Cardiac fibroblast (primary cell): ENCODE data around the gene SELENOP.

Source experiments
- DNase-seq, 2 donors: peaks; one replicate each; pipeline versions ENCODE4 v3.0.0 to v3.0.0-alpha.2; 2010; ENCODE audit warnings: low read depth in 2 of 2
- H3K4me3 ChIP-seq, 2 donors: replicated peaks in 1 of 2; 1 replicate in 1 of 2; 2 replicates in 1 of 2; pipeline ENCODE4 v1.5.1; 2011; ENCODE audit warnings: low read depth in 2 of 2, low read length in 2 of 2, mild to moderate bottlenecking in 2 of 2, moderate library complexity in 1 of 2
- TF ChIP-seq, protein P1 (sequence below): IDR thresholded peaks from one replicate; pipeline ENCODE4 v1.5.1; 2011; ENCODE audit warnings: low read depth, mild to moderate bottlenecking, low read length, inconsistent platforms

The SELENOP gene

DNA sequence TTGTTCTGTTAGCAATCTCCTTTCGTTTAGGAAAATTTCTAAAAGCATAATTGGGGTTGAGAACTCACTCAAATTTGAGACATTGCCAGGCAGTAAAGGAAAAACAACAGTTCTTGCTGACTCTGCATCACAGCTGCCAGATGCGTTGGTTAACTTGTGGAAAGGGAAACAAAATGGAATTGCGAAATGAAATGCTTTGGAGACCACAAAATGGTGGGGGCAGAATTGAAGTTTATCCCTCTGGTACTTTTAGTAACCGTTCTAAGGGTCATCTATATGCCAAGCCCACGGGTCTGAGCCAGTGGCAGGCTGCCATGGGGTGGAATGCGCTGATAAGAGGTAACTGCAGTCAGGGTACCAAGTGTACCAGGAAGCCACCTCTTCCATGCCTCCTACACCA lies 28.6 kb upstream of the SELENOP start:
- no peak overlapping the region for H3K4me3 ChIP-seq
- DNase-seq = peak; percentile 86 to 97
- TF ChIP-seq, protein P1, sequence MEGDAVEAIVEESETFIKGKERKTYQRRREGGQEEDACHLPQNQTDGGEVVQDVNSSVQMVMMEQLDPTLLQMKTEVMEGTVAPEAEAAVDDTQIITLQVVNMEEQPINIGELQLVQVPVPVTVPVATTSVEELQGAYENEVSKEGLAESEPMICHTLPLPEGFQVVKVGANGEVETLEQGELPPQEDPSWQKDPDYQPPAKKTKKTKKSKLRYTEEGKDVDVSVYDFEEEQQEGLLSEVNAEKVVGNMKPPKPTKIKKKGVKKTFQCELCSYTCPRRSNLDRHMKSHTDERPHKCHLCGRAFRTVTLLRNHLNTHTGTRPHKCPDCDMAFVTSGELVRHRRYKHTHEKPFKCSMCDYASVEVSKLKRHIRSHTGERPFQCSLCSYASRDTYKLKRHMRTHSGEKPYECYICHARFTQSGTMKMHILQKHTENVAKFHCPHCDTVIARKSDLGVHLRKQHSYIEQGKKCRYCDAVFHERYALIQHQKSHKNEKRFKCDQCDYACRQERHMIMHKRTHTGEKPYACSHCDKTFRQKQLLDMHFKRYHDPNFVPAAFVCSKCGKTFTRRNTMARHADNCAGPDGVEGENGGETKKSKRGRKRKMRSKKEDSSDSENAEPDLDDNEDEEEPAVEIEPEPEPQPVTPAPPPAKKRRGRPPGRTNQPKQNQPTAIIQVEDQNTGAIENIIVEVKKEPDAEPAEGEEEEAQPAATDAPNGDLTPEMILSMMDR = no peak

DNA sequence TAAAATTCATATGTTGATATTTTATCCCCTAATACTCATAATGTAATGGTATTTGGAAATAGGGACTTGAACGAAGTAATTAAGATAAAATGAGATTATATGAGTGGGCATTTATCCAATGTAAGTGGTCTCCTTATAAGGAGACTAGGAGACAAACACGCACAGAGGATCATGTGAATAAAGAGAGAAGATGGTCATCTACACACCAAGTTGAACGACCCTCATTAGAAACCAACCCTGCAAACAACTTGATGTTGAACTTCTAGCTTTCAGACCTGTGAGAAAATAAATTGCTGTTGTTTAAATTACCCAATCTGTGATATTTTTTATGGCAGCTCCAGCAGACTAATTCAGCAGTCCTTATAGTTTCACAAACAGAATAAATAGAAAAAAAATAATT lies 27.5 kb upstream of the SELENOP start:
- no peak for DNase-seq

DNA sequence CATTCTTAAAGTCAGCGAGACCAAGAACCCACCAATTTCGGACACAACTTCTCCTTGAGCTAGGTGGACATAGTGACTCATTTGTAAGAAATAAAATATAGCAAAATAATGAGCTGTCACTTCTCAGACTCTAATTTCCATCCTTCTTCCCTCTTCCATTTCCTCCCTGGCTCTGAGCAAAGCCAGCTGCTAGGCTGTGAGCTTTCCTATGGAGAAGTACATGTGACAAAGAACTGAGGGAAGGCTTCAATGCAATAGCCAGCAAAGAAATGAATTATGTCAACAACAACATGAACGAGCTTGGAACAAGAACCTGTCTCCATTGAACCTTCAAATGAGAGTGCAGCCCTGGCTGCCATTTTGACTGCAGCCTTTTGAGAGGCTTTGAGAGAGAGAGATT lies 25.9 kb upstream of the SELENOP start:
- TF ChIP-seq, protein P1 = no peak
- H3K4me3 ChIP-seq = no peak overlapping the region
- no peak for DNase-seq

More for the DNA sequence above, 27.5 kb upstream of the SELENOP start:
- TF ChIP-seq, protein P1 = no peak
- H3K4me3 ChIP-seq = no peak overlapping the region

DNA sequence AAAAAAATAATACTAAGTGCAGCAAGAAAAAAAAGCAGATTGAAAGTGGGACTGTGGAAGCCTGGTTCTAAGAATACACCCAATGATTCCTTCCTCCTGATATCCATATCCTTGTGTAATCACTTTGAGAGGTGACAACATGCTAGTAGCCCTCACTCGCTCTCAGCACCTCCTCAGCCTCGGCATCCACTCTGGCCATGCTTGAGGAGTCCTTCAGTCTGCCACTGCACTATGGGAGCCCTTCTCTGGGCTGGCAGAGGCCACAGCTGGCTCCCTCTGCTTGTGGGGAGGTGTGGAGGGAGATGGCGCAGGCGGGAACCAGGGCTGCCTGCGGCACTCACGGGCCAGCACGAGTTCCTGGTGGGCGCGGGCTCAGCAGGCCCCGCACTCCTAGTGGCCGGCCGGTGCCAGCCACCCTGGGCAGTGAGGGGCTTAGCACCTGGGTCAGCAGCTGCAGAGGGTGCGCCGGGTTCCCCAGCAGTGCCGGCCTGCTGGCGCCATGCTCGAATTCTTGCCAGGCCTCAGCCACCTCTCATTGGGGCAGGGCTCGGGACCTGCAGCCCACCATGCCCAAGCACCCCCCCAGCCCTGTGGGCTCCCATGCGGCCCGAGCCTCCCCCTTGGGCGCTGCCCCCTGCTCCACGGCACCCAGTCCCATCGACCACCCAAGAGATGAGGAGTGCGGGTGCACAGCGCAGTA lies 24.5 kb upstream of the SELENOP start:
- TF ChIP-seq, protein P1 = no peak
- H3K4me3 ChIP-seq = no peak overlapping the region
- no peak for DNase-seq

DNA sequence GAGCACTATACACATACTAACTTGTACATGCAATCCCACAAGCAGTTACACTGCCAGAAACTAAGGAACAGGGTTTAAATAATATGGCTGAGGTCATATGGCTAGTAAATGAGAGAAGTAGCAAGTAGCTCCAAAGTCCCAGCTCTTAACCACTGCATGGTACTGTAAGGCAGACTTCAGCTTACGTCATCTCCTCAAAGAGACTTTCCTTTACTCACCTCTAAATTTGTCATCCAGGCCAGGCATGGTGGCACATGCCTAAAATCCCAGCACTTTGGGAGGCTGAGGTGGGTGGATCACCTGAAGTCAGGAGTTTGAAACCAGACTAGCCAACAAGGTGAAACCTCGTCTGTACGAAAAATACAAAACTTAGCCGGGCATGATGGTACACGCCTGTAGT lies 20.4 kb upstream of the SELENOP start:
- DNase-seq = no peak
- TF ChIP-seq, protein P1 = no peak
- H3K4me3 ChIP-seq = no peak overlapping the region

DNA sequence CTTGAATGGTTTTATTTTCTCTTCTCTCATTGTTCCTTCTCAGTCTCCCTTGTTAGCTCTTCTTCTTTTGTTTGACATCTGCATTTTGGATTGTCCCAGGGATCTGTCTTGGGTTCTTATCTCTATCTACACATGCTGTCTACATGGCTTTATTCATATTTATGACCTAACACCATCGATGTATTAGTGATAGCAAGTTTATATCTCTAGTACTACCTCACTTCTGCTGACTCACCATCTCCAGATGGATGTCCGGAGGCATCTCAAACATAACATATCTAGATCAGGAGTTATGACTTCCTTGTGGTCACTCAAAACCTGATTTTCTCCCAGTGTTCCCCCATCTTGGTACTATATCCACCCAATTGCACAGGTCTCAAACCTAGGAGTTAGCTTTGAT lies 19.2 kb upstream of the SELENOP start:
- TF ChIP-seq, protein P1 = no peak
- DNase-seq = no peak
- H3K4me3 ChIP-seq = no peak overlapping the region

DNA sequence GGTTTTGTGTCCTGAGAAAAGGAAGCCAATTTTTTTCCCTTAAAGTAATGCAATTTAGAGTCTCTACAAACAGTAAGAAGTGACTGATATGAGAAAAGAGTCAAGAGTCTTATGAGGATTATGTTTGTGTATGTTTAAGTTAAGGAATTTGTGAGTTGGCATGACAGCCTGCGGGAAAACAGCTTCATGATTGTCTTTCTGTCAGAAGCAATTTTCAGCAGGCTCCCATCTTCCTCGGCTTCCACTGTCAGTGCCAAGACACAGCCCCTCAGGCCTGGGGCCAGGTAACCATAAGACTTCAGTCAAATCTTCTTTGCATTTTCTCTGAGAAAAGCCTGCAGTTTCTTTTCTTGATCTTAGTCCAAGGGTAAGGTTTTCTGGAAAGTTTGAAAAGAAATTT lies 17.0 kb upstream of the SELENOP start:
- DNase-seq = peak in 1 of 2 donors; percentile 43
- no peak overlapping the region for H3K4me3 ChIP-seq
- TF ChIP-seq, protein P1 = no peak
